ENCODE results near the gene PHTF1.

DNA sequence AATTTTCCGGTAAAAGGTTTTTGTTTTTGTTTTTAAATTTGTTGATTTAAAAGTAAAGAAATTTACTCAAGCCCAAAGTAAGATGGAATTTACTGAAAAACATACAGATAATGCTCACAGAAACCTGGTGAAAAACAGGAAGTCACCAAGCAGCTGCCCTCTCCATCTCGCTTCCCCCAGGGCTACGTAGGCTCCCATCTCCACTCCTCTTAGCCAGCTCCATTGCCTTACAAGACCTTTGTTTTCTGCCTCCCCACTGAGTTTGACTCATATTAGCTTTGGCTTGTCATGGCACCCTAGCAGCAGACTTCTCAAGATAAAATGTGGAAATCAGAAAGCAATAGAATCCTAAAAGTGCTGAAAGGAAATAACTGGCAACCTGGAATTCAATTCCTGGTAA lies 57.9 kb downstream of the PHTF1 start:
- TF ChIP-seq, protein P1, sequence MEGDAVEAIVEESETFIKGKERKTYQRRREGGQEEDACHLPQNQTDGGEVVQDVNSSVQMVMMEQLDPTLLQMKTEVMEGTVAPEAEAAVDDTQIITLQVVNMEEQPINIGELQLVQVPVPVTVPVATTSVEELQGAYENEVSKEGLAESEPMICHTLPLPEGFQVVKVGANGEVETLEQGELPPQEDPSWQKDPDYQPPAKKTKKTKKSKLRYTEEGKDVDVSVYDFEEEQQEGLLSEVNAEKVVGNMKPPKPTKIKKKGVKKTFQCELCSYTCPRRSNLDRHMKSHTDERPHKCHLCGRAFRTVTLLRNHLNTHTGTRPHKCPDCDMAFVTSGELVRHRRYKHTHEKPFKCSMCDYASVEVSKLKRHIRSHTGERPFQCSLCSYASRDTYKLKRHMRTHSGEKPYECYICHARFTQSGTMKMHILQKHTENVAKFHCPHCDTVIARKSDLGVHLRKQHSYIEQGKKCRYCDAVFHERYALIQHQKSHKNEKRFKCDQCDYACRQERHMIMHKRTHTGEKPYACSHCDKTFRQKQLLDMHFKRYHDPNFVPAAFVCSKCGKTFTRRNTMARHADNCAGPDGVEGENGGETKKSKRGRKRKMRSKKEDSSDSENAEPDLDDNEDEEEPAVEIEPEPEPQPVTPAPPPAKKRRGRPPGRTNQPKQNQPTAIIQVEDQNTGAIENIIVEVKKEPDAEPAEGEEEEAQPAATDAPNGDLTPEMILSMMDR (IDR thresholded peaks at IDR 0.05): no peak
- no peak for TF ChIP-seq EZH2 (IDR thresholded peaks at IDR 0.05; ENCODE audit: borderline replicate concordance, insufficient read depth, low read depth, low read length, poor library complexity, severe bottlenecking)
